Activated CD4-positive, alpha-beta T cell treated with anti-CD3 and anti-CD28 coated beads for 36 hours (primary cell): ENCODE data around the gene MYO15B. TPM values are rescaled to one million over a fixed set of nuclear protein-coding genes. Genes with fewer than 3 reads are reported as not detected.
"Not testable (repeated sequence)": the region's sequence is repeated elsewhere in the genome, so short reads cannot be mapped to it uniquely, and the experiment has no call there.

Experiments
- ATAC-seq: fragments of 200-7000 bp; cut with Tn5 transposase; one replicate; pipeline ENCODE4 v1.10.0; 2021; ENCODE audit warnings: mild to moderate bottlenecking, moderate library complexity
- CTCF ChIA-PET: fragments of 350-600 bp; sonication (Branson Sonifier 250); formaldehyde crosslinking; loops from one replicate; lab custom pipeline; 2021; ENCODE audit warnings: antibody characterized with exemption; lab: Charles Lee
- POLR2A ChIA-PET: fragments of 350-600 bp; sonication (Branson Sonifier 250); formaldehyde crosslinking; loops from one replicate; lab custom pipeline; 2021; ENCODE audit warnings: antibody characterized with exemption, inconsistent platforms; lab: Charles Lee
- DNase-seq: peaks from one replicate; pipeline ENCODE4 v3.0.0-alpha.2; 2020
- H3K27ac Mint-ChIP-seq: one replicate; pipeline ENCODE4 v1.8.0; 2021; ENCODE audit warnings: mixed read lengths
- H3K27me3 Mint-ChIP-seq: one replicate; pipeline ENCODE4 v1.8.0; 2021; ENCODE audit warnings: mixed read lengths
- H3K36me3 Mint-ChIP-seq: one replicate; pipeline ENCODE4 v1.8.0; 2021; ENCODE audit warnings: low read depth, mixed read lengths
- H3K4me1 Mint-ChIP-seq: one replicate; pipeline ENCODE4 v1.8.0; 2021; ENCODE audit warnings: mixed read lengths
- H3K4me3 Mint-ChIP-seq: one replicate; pipeline ENCODE4 v1.8.0; 2021; ENCODE audit warnings: mild to moderate bottlenecking, moderate library complexity, mixed read lengths
- H3K9me3 Mint-ChIP-seq: one replicate; pipeline ENCODE4 v1.8.0; 2021; ENCODE audit warnings: low read depth, mixed read lengths
- intact Hi-C, 2 experiments: fragments of 100-400 bp; cut with DNase I in 1 of 2; cut with micrococcal nuclease in 1 of 2; formaldehyde crosslinking; loops; one replicate each; pipeline versions ENCODE4 v1.14.2 to v1.15.1; 2022 to 2024; cut with DNase I, micrococcal nuclease
- total RNA-seq, 2 experiments: library from RNA; stranded (reverse); gene quantifications; one replicate each; pipeline ENCODE4 v1.2.3, GENCODE V29; 2021

MYO15B gene
- total RNA-seq, 2 experiments from 2014 or later, result 20.8 to 22.4 TPM

GRCh38 chr17:75584849-75585175, 2.8 kb upstream of the MYO15B start:
- H3K9me3 Mint-ChIP-seq, result peaks cover 2% of the 10 kb centered on the region
- no peaks in the 10 kb centered on the region for H3K36me3 Mint-ChIP-seq
- peaks cover 4% of the 10 kb centered on the region for H3K27me3 Mint-ChIP-seq
- POLR2A ChIA-PET, result interaction anchor here (0.6 kb wide), 1 partner anchor 852 kb away, joined by 3 read pairs; no protein-coding TSS in a partner anchor
- H3K4me3 Mint-ChIP-seq, result no peak overlapping the region
- intact Hi-C loops, result loop anchor here in 1 of 2 experiments (5.0 to 10.0 kb wide), 2 partner anchors 317 to 550 kb away; partner anchors contain the start of gene MRPL38
- DNase-seq (no peak), ATAC-seq (no peak)
- peaks cover 8% of the 10 kb centered on the region for H3K4me1 Mint-ChIP-seq
- no peak overlapping the region for H3K27ac Mint-ChIP-seq
- CTCF ChIA-PET, result interaction anchor here (1.0 to 1.4 kb wide), 3 partner anchors 128 to 165 kb away, joined by 3 to 4 read pairs (median 4); partner anchors contain the start of gene TMEM94

- ChIA-PET CTCF (interaction anchor here (0.6 to 1.3 kb wide), 6 partner anchors 17 to 165 kb away, joined by 3 to 5 read pairs (median 4); no protein-coding TSS in a partner anchor), POLR2A (interaction anchor here (0.6 kb wide), 1 partner anchor 72 kb away, joined by 3 read pairs; the partner anchor contains the start of gene TSEN54)
- H3K36me3 Mint-ChIP-seq, result no peaks in the 10 kb centered on the region
- no peaks in the 10 kb centered on the region for H3K9me3 Mint-ChIP-seq
- H3K4me3 Mint-ChIP-seq, result peak overlapping the region; percentile 44
- intact Hi-C loops, result loop anchor here (1.0 to 10.0 kb wide), 18 partner anchors 7 to 716 kb away; partner anchors contain the start of genes LLGL2 (in 2 of the 2), CDR2L (in 1 of the 2), FDXR (in 1 of the 2) and GGA3 (in 1 of the 2)
- H3K4me1 Mint-ChIP-seq, result no peaks in the 10 kb centered on the region
- peaks cover 2% of the 10 kb centered on the region for H3K27me3 Mint-ChIP-seq
- peak; percentile 14 for ATAC-seq
- no peak for DNase-seq
- no peak overlapping the region for H3K27ac Mint-ChIP-seq
Measured at GRCh38 chr17:75588596-75589011, 1.0 kb downstream of the MYO15B start.

GRCh38 chr17:75589012-75589918, 1.7 kb downstream of the MYO15B start:
- H3K36me3 Mint-ChIP-seq, result no peaks in the 10 kb centered on the region
- ChIA-PET CTCF (interaction anchor here (0.8 to 1.3 kb wide), 4 partner anchors 18 to 164 kb away, joined by 3 to 5 read pairs (median 4); no protein-coding TSS in a partner anchor), POLR2A (interaction anchor here (0.6 kb wide), 1 partner anchor 169 kb away, joined by 4 read pairs; no protein-coding TSS in a partner anchor)
- DNase-seq (peak; percentile 99), ATAC-seq (peak; percentile 90)
- peak overlapping the region; percentile 42 for H3K27ac Mint-ChIP-seq
- peak overlapping the region; percentile 72 for H3K4me3 Mint-ChIP-seq
- no peaks in the 10 kb centered on the region for H3K4me1 Mint-ChIP-seq
- no peaks in the 10 kb centered on the region for H3K9me3 Mint-ChIP-seq
- peaks cover 2% of the 10 kb centered on the region for H3K27me3 Mint-ChIP-seq
- intact Hi-C loops, result loop anchor here (1.0 to 10.0 kb wide), 18 partner anchors 8 to 716 kb away; partner anchors contain the start of genes LLGL2 (in 2 of the 2), CDR2L (in 1 of the 2), FDXR (in 1 of the 2) and GGA3 (in 1 of the 2)

- DNase-seq, result peak; percentile 16
- Mint-ChIP-seq H3K4me3 (peak overlapping the region; percentile 8), H3K36me3 (no peaks in the 10 kb centered on the region), H3K27ac (no peak overlapping the region), H3K9me3 (no peaks in the 10 kb centered on the region), H3K27me3 (peaks cover 2% of the 10 kb centered on the region), H3K4me1 (no peaks in the 10 kb centered on the region)
- POLR2A ChIA-PET, result interaction anchor here (0.6 kb wide), 1 partner anchor 168 kb away, joined by 4 read pairs; no protein-coding TSS in a partner anchor
- CTCF ChIA-PET, result interaction anchor here (0.8 to 1.9 kb wide), 6 partner anchors 9 to 178 kb away, joined by 3 to 9 read pairs (median 3); partner anchors contain the start of gene SMIM5
- no peak for ATAC-seq
- intact Hi-C loops, result loop anchor here (1.0 to 10.0 kb wide), 18 partner anchors 9 to 717 kb away; partner anchors contain the start of genes LLGL2 (in 2 of the 2), CDR2L (in 1 of the 2), FDXR (in 1 of the 2) and GGA3 (in 1 of the 2)
Measured at GRCh38 chr17:75589919-75590303, 2.3 kb downstream of the MYO15B start.

GRCh38 chr17:75590314-75590761, 2.7 kb downstream of the MYO15B start:
- Mint-ChIP-seq H3K36me3 (no peaks in the 10 kb centered on the region), H3K9me3 (no peaks in the 10 kb centered on the region), H3K4me1 (no peaks in the 10 kb centered on the region), H3K4me3 (peak overlapping the region; percentile 8), H3K27me3 (peaks cover 2% of the 10 kb centered on the region), H3K27ac (no peak overlapping the region)
- no peak for DNase-seq
- ATAC-seq, result no peak
- ChIA-PET POLR2A (no interaction called here), CTCF (interaction anchor here (0.8 to 1.9 kb wide), 6 partner anchors 9 to 178 kb away, joined by 3 to 9 read pairs (median 3); partner anchors contain the start of gene SMIM5)
- intact Hi-C loops, result no loop called here

GRCh38 chr17:75590849-75591721, 3.5 kb downstream of the MYO15B start:
- H3K4me1 Mint-ChIP-seq, result no peaks in the 10 kb centered on the region
- DNase-seq (no peak), ATAC-seq (no peak)
- H3K36me3 Mint-ChIP-seq, result no peaks in the 10 kb centered on the region
- peaks cover 1% of the 10 kb centered on the region for H3K27me3 Mint-ChIP-seq
- no peak overlapping the region for H3K27ac Mint-ChIP-seq
- intact Hi-C loops, result no loop called here
- ChIA-PET POLR2A (no interaction called here), CTCF (interaction anchor here (0.7 to 1.9 kb wide), 6 partner anchors 10 to 208 kb away, joined by 3 to 9 read pairs (median 4); partner anchors contain the start of gene SMIM5)
- no peak overlapping the region for H3K4me3 Mint-ChIP-seq
- no peaks in the 10 kb centered on the region for H3K9me3 Mint-ChIP-seq

- CTCF ChIA-PET, result interaction anchor here (0.7 to 1.9 kb wide), 3 partner anchors 10 to 207 kb away, joined by 3 to 9 read pairs (median 5); no protein-coding TSS in a partner anchor
- intact Hi-C loops, result no loop called here
- no peaks in the 10 kb centered on the region for H3K36me3 Mint-ChIP-seq
- no peak overlapping the region for H3K27ac Mint-ChIP-seq
- no peak overlapping the region for H3K4me3 Mint-ChIP-seq
- H3K27me3 Mint-ChIP-seq, result no peaks in the 10 kb centered on the region
- DNase-seq (no peak), ATAC-seq (no peak)
- POLR2A ChIA-PET, result no interaction called here
- H3K4me1 Mint-ChIP-seq, result no peaks in the 10 kb centered on the region
- no peaks in the 10 kb centered on the region for H3K9me3 Mint-ChIP-seq
Measured at GRCh38 chr17:75591722-75592302, 4.2 kb downstream of the MYO15B start.

GRCh38 chr17:75592348-75593020, 4.9 kb downstream of the MYO15B start:
- CTCF ChIA-PET, result interaction anchor here (0.6 to 1.1 kb wide), 4 partner anchors 10 to 40 kb away, joined by 3 to 7 read pairs (median 4); no protein-coding TSS in a partner anchor
- no peaks in the 10 kb centered on the region for H3K4me1 Mint-ChIP-seq
- POLR2A ChIA-PET, result no interaction called here

GRCh38 chr17:75593430-75593829, 5.8 kb downstream of the MYO15B start:
- POLR2A ChIA-PET, ATAC-seq, intact Hi-C loops, H3K27me3 Mint-ChIP-seq, H3K27ac Mint-ChIP-seq, H3K36me3 Mint-ChIP-seq, H3K4me3 Mint-ChIP-seq, H3K4me1 Mint-ChIP-seq, H3K9me3 Mint-ChIP-seq, DNase-seq: not testable (repeated sequence)
- CTCF ChIA-PET, result interaction anchor here (0.6 to 1.1 kb wide), 3 partner anchors 9 to 759 kb away, joined by 3 to 5 read pairs (median 3); no protein-coding TSS in a partner anchor

More at GRCh38 chr17:75592348-75593020, 4.9 kb downstream of the MYO15B start:
- DNase-seq, result no peak
- Mint-ChIP-seq H3K4me3 (no peak overlapping the region), H3K27me3 (no peaks in the 10 kb centered on the region), H3K27ac (no peak overlapping the region), H3K36me3 (no peaks in the 10 kb centered on the region), H3K9me3 (no peaks in the 10 kb centered on the region)
- ATAC-seq, result no peak
- intact Hi-C loops, result no loop called here
